NT2/D1 (cell line): ENCODE data around the gene HMMR.
"Not testable (repeated sequence)": the region's sequence is repeated elsewhere in the genome, so short reads cannot be mapped to it uniquely, and the experiment has no call there.

Experiments
- DNase-seq: peaks from one replicate; pipeline ENCODE4 v3.0.0-alpha.2; 2011; ENCODE audit warnings: low read depth, low spot score
- H3K27me3 ChIP-seq: 2 replicates; pipeline ENCODE4 v1.6.0; 2011; ENCODE audit warnings: mild to moderate bottlenecking; ENCODE audit not compliant: insufficient read length, insufficient read depth
- H3K36me3 ChIP-seq: 2 replicates; pipeline ENCODE4 v1.6.1; 2011; ENCODE audit warnings: mild to moderate bottlenecking, low read length, mixed read lengths; ENCODE audit not compliant: insufficient read depth, insufficient read length
- H3K4me1 ChIP-seq: 2 replicates; pipeline ENCODE4 v1.5.1; 2011; ENCODE audit not compliant: insufficient read depth, insufficient read length
- H3K4me3 ChIP-seq: 2 replicates; pipeline ENCODE4 v1.5.1; 2011; ENCODE audit warnings: low read depth; ENCODE audit not compliant: insufficient read length
- H3K9ac ChIP-seq: 2 replicates; pipeline ENCODE4 v1.6.0; 2011; ENCODE audit warnings: low read depth; ENCODE audit not compliant: insufficient read length
- H3K9me3 ChIP-seq: 2 replicates; pipeline ENCODE4 v1.5.1; 2011; ENCODE audit warnings: mild to moderate bottlenecking, low read length; ENCODE audit not compliant: insufficient read depth
- SUZ12 ChIP-seq: IDR thresholded peaks from 2 replicates; pipeline ENCODE4 v1.6.1; 2011; ENCODE audit not compliant: insufficient read length, insufficient read depth; ENCODE audit errors: extremely low read depth
- YY1 ChIP-seq: IDR thresholded peaks from 2 replicates; pipeline ENCODE4 v1.6.1; 2011; ENCODE audit not compliant: insufficient read length, insufficient read depth
- ZNF274 ChIP-seq: IDR thresholded peaks from 2 replicates; pipeline ENCODE4 v1.6.1; 2011; ENCODE audit warnings: mild to moderate bottlenecking, low read depth, low read length

The HMMR gene

DNA sequence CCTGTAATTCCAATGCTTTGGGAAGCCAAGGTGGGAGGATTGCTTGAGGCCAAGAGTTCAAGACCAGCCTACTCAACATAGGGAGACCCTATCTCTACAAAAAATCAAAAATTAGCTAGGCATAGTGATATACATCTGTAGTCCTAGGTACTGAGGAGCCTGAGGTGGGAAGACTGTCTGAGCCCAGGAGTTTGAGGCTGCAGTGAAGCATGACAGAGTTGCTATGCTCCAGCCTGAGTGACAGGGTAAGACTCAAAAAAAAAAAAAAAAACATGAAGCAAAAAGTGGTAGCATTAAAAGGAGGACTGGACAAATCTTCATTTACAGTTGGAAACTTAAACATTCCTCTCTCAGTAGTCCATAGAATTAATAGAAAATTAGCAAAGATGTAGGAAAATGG, 13.2 kb upstream of the HMMR start:
- H3K9me3 ChIP-seq: no peaks in the 10 kb centered on the region
- no peaks in the 10 kb centered on the region for H3K4me1 ChIP-seq
- peaks cover 67% of the 10 kb centered on the region for H3K36me3 ChIP-seq
- no peaks in the 10 kb centered on the region for H3K27me3 ChIP-seq
- H3K4me3 ChIP-seq: no peak overlapping the region
- no peak for DNase-seq
- TF ChIP-seq SUZ12: no peak
- TF ChIP-seq YY1: no peak
- no peak for TF ChIP-seq ZNF274
- no peak overlapping the region for H3K9ac ChIP-seq

DNA sequence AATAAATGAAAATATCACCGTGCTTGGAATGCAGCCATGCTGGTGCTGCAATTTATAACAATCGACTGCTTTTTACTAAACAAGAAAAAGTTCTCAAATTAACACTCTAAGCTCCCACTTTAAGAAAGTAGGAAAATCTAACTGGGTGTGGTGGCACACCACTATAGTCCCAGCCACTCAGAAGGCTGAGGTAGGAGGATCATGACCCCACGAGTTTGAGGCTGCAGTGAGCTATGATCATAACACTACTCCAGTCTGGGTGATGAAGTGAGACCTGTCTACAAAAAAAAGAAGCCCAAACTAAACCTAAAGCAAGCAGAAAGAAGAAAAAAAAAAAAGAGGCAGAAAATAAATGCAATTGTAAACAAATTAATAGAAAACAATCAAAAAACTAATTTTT, 12.6 kb upstream of the HMMR start:
- no peaks in the 10 kb centered on the region for H3K9me3 ChIP-seq
- no peak for DNase-seq
- no peak overlapping the region for H3K9ac ChIP-seq
- H3K36me3 ChIP-seq: peaks cover 61% of the 10 kb centered on the region
- H3K4me3 ChIP-seq: no peak overlapping the region
- H3K4me1 ChIP-seq: no peaks in the 10 kb centered on the region
- H3K27me3 ChIP-seq: no peaks in the 10 kb centered on the region
- TF ChIP-seq YY1: no peak

DNA sequence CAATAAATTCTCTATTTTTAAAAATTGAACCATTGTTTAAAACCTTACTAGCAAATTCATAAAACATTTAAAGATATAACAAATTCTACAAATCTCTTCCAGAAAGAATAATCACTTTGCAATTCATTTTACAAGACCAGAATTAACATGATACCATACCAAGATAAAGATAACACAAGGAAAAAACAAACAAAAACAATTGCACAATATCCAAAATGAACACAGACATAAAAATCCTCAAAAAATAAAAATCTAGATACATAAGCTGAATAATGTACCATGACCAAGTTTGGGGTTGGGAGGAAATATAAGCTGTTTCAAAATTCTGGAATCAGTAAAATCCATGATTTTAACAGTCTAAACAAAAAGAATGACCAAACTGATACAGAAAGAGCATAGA, 11.9 kb upstream of the HMMR start:
- TF ChIP-seq YY1: no peak
- no peak for TF ChIP-seq SUZ12
- TF ChIP-seq ZNF274: no peak

DNA sequence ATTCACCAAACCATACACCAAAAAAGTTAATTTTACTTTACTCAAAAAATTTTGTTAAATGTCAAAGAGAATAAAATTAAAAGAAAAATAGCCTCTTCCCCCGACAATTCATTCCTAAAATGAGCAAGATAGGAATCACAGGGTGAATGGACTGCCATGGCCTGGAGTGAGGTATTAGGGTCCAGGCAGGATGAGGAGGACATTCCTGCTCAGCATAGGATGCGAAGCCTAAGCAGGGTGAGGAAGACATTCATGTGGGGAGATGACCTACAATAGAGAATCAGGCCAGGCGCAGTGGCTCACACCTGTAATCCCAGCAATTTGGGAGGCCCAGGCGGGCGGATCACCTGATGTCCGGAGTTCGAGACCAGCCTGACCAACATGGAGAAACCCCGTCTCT, 8.9 kb upstream of the HMMR start:
- Histone ChIP-seq H3K36me3 (peaks cover 52% of the 10 kb centered on the region), H3K4me1 (no peaks in the 10 kb centered on the region), H3K9me3 (no peaks in the 10 kb centered on the region), H3K27me3 (no peaks in the 10 kb centered on the region), H3K4me3 (no peak overlapping the region), H3K9ac (no peak overlapping the region)
- TF ChIP-seq SUZ12 (no peak), ZNF274 (no peak), YY1 (no peak)
- no peak for DNase-seq

More for the DNA sequence above, 11.9 kb upstream of the HMMR start:
- Histone ChIP-seq H3K36me3 (peaks cover 56% of the 10 kb centered on the region), H3K4me1 (no peaks in the 10 kb centered on the region), H3K9ac (no peak overlapping the region), H3K27me3 (no peaks in the 10 kb centered on the region), H3K4me3 (no peak overlapping the region), H3K9me3 (no peaks in the 10 kb centered on the region)
- DNase-seq: no peak

DNA sequence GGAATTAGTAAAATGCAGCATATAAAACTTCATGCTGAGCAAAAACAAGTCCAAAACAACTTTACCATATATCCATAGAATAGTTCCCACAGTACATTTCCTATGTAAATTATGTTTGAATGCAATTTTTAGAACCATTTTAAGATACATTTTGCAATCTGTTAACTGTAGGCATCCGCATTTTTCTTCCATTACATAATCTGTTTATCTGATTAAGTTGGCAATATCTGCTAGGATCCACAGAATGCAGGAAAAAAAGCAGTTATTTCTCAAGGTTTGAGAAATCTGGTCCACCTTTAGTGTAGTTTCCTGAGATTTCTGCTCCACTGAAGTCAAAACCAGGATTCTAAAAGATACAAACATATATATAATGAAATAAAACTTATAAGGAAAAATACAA, 6.7 kb upstream of the HMMR start:
- no peaks in the 10 kb centered on the region for H3K4me1 ChIP-seq
- H3K9me3 ChIP-seq: no peaks in the 10 kb centered on the region
- H3K4me3 ChIP-seq: no peak overlapping the region
- DNase-seq: no peak
- H3K27me3 ChIP-seq: no peaks in the 10 kb centered on the region
- H3K9ac ChIP-seq: no peak overlapping the region
- H3K36me3 ChIP-seq: peaks cover 36% of the 10 kb centered on the region
- no peak for TF ChIP-seq ZNF274
- no peak for TF ChIP-seq SUZ12
- no peak for TF ChIP-seq YY1

DNA sequence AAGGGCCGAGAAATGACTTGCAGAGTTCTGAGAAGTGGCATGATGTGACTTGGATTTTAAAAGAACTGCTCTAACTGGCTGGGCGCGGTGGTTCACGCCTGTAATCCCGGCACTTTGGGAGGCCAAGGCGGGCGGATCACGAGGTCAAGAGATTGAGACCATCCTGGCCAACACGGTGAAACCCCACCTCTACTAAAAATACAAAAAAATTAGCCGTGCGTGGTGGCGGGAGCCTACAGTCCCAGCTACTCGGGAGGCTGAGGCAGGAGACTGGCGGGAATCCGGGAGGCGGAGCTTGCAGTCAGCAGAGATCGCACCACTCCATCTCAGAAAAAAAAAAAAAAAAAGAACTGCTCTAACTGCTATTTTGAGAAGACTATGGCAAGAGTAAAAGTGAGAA, 5.0 kb upstream of the HMMR start:
- not testable (repeated sequence) for H3K27me3 ChIP-seq, H3K4me1 ChIP-seq, H3K9ac ChIP-seq, H3K4me3 ChIP-seq, DNase-seq, H3K9me3 ChIP-seq
- peaks cover 32% of the 10 kb centered on the region for H3K36me3 ChIP-seq

DNA sequence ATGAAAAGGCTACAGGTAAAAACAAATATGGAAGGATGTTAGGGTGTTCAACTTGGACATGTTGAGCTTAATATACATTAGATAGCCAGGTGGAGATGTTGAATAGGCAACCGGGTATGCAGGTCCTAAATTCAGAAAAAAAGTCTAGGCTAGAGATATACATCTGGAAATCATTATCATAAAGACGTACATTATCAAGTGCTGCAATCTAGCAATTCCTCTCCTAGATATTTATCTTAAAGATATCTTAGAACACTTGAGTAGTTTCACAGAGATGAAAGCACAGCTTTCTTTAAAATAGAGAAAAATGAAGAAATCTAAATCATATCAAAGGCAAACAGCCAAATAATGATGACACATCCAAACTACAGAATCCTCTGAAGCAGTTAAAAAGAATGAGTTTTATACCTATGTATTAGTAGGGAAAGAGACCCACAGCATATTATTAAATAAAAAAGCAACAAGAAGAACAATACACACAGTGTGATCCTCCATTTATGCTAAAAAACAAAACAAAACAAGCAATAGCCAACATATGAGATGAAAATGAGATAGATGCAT, 4.3 kb upstream of the HMMR start:
- H3K4me1 ChIP-seq: no peaks in the 10 kb centered on the region
- peaks cover 32% of the 10 kb centered on the region for H3K36me3 ChIP-seq
- no peak for TF ChIP-seq SUZ12
- no peak for TF ChIP-seq YY1
- no peak for TF ChIP-seq ZNF274
- H3K9ac ChIP-seq: no peak overlapping the region
- no peaks in the 10 kb centered on the region for H3K27me3 ChIP-seq
- no peak overlapping the region for H3K4me3 ChIP-seq
- H3K9me3 ChIP-seq: no peaks in the 10 kb centered on the region
- no peak for DNase-seq

DNA sequence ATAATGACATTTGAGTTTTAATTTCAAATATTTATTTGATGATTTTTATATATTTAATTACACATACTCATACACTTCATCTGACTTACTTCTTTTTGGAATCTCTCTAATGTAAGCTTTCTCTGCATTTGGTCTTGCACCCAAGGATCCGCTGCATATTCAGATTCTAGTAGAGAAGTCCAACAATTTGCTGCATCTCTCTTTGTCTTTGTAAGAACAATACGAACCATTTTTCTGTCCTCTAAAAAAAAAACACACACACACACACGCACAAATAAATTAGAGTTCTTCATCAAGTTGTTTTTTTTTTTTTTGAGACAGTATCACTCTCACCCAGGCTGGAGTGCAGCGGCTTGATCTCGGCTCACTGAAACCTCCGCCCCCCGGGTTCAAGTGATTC, 3.6 kb upstream of the HMMR start:
- no peak overlapping the region for H3K4me3 ChIP-seq
- no peaks in the 10 kb centered on the region for H3K4me1 ChIP-seq
- no peak for DNase-seq
- H3K36me3 ChIP-seq: peaks cover 27% of the 10 kb centered on the region
- TF ChIP-seq ZNF274: no peak
- no peak for TF ChIP-seq SUZ12
- no peak for TF ChIP-seq YY1
- no peak overlapping the region for H3K9ac ChIP-seq
- H3K27me3 ChIP-seq: no peaks in the 10 kb centered on the region
- no peaks in the 10 kb centered on the region for H3K9me3 ChIP-seq
